Measurements from ENCODE around the gene SHISA7. TPM values are rescaled to one million over a fixed set of nuclear protein-coding genes. Genes with fewer than 3 reads are reported as not detected.

The SHISA7 gene
- polyA plus RNA-seq, 3 donors = 0.01 TPM; not detected in 2

- Histone ChIP-seq H3K4me1 (ENCODE audit: control insufficient read depth in 1 of 2, insufficient read depth in 2 of 2, low read length in 2 of 2) (no peaks in the 10 kb centered on the region), H3K27me3 (ENCODE audit: control insufficient read depth in 2 of 2, insufficient read depth in 2 of 2, low read length in 2 of 2) (no peaks in the 10 kb centered on the region), H3K36me3 (replicated peaks in 1 of 2; ENCODE audit: control insufficient read depth in 1 of 2, insufficient read depth in 2 of 2, low read length in 2 of 2) (no peaks in the 10 kb centered on the region), H3K9ac (ENCODE audit: insufficient read depth, low read length, poor library complexity, severe bottlenecking) (no peak overlapping the region), H3K27ac (ENCODE audit: low read depth in 1 of 2, low read length in 2 of 2) (no peak overlapping the region), H3K4me3 (replicated peaks in 1 of 3; ENCODE audit: low read depth in 2 of 3, low read length in 3 of 3) (no peak overlapping the region), H4K20me1 (ENCODE audit: insufficient read depth, low read length) (no peaks in the 10 kb centered on the region), H3K79me2 (ENCODE audit: insufficient read depth, low read length) (no peaks in the 10 kb centered on the region), H3K9me3 (replicated peaks in 1 of 2; ENCODE audit: control insufficient read depth in 1 of 2, insufficient read depth in 1 of 2, low read length in 2 of 2) (peaks cover 0 to 11% of the 10 kb centered on the region in 2 donors), H2AFZ (ENCODE audit: insufficient read depth, low read depth, low read length, poor library complexity, severe bottlenecking) (no peak overlapping the region), H3K4me2 (replicated peaks; ENCODE audit: extremely low read depth, low read length, poor library complexity, severe bottlenecking) (no peak overlapping the region)
- intact Hi-C loops (cut with micrococcal nuclease) = loop anchor here in 1 of 2 donors (10.0 kb wide), 1 partner anchor 281 kb away; the partner anchor contains the start of gene TNNT1
- no peak overlapping the region for H3K4me3 Mint-ChIP-seq
- no peak for TF ChIP-seq CTCF (IDR thresholded peaks at IDR 0.05)
- no peak overlapping the region for H3K27ac Mint-ChIP-seq
- DNase-seq = no peak
- 80% methylated on average over 1 of the region's 2 CpGs for WGBS (ENCODE audit: insufficient coverage)
- no peaks in the 10 kb centered on the region for H3K4me1 Mint-ChIP-seq
- peaks cover 0 to 12% (median 6%) of the 10 kb centered on the region in 7 donors for H3K9me3 Mint-ChIP-seq
- peaks cover 10 to 31% (median 14%) of the 10 kb centered on the region in 3 donors for H3K27me3 Mint-ChIP-seq (ENCODE audit: low read depth in 3 of 3)
- H3K36me3 Mint-ChIP-seq = no peaks in the 10 kb centered on the region
Observed at GRCh38 chr19:55426042-55426441, 17.1 kb downstream of the SHISA7 start.

- Histone ChIP-seq H2AFZ (ENCODE audit: insufficient read depth, low read depth, low read length, poor library complexity, severe bottlenecking) (no peak overlapping the region), H4K20me1 (ENCODE audit: insufficient read depth, low read length) (no peaks in the 10 kb centered on the region), H3K79me2 (ENCODE audit: insufficient read depth, low read length) (no peaks in the 10 kb centered on the region), H3K4me1 (ENCODE audit: control insufficient read depth in 1 of 2, insufficient read depth in 2 of 2, low read length in 2 of 2) (no peaks in the 10 kb centered on the region), H3K4me2 (replicated peaks; ENCODE audit: extremely low read depth, low read length, poor library complexity, severe bottlenecking) (no peak overlapping the region), H3K4me3 (replicated peaks in 1 of 3; ENCODE audit: low read depth in 2 of 3, low read length in 3 of 3) (no peak overlapping the region), H3K36me3 (replicated peaks in 1 of 2; ENCODE audit: control insufficient read depth in 1 of 2, insufficient read depth in 2 of 2, low read length in 2 of 2) (no peaks in the 10 kb centered on the region), H3K27me3 (ENCODE audit: control insufficient read depth in 2 of 2, insufficient read depth in 2 of 2, low read length in 2 of 2) (no peaks in the 10 kb centered on the region), H3K27ac (ENCODE audit: low read depth in 1 of 2, low read length in 2 of 2) (no peak overlapping the region), H3K9me3 (replicated peaks in 1 of 2; ENCODE audit: control insufficient read depth in 1 of 2, insufficient read depth in 1 of 2, low read length in 2 of 2) (no peaks in the 10 kb centered on the region), H3K9ac (ENCODE audit: insufficient read depth, low read length, poor library complexity, severe bottlenecking) (no peak overlapping the region)
- H3K27ac Mint-ChIP-seq = no peak overlapping the region
- H3K9me3 Mint-ChIP-seq = peaks cover 0 to 2% (median 0%) of the 10 kb centered on the region in 7 donors
- peaks cover 10 to 29% (median 15%) of the 10 kb centered on the region in 3 donors for H3K27me3 Mint-ChIP-seq (ENCODE audit: low read depth in 3 of 3)
- no peaks in the 10 kb centered on the region for H3K4me1 Mint-ChIP-seq
- no peak for TF ChIP-seq CTCF (IDR thresholded peaks at IDR 0.05)
- intact Hi-C loops (cut with micrococcal nuclease) = loop anchor here in 1 of 2 donors (10.0 kb wide), 1 partner anchor 280 kb away; the partner anchor contains the start of gene TNNT1
- no peaks in the 10 kb centered on the region for H3K36me3 Mint-ChIP-seq
- no peak overlapping the region for H3K4me3 Mint-ChIP-seq
- DNase-seq = no peak
- 89% methylated on average over 1 of the region's 3 CpGs for WGBS (ENCODE audit: insufficient coverage)
Observed at GRCh38 chr19:55424518-55424917, 18.6 kb downstream of the SHISA7 start.

Measured in CD14-positive monocyte (primary cell).